ENCODE data around the gene PDIA6.

The PDIA6 gene

GRCh38 chr2:10802657-10803056 lies 9.9 kb downstream of the PDIA6 start:
- Histone ChIP-seq H4K20me1 (ENCODE audit: insufficient read depth, low read length) (peaks cover 3% of the 10 kb centered on the region; the same call in 1 of the 2 replicates), H3K4me3 (ENCODE audit: low read depth, low read length, poor library complexity, severe bottlenecking) (no peak overlapping the region), H3K9me3 (ENCODE audit: low read length) (no peaks in the 10 kb centered on the region), H3K9me2 (ENCODE audit: low read depth, low read length) (no peaks in the 10 kb centered on the region), H3K79me2 (ENCODE audit: insufficient read depth, low read length) (peaks cover 71% of the 10 kb centered on the region), H3F3A (ENCODE audit: insufficient read depth, low read length) (no peaks in the 10 kb centered on the region), H3K9ac (ENCODE audit: low read length) (no peak overlapping the region), H3K4me2 (ENCODE audit: low read length) (no peak overlapping the region), H3K27me3 (ENCODE audit: insufficient read depth, low read length) (no peaks in the 10 kb centered on the region), H3K27ac (ENCODE audit: low read depth, low read length, poor library complexity, severe bottlenecking) (no peak overlapping the region), H3K4me1 (ENCODE audit: insufficient read depth, low read length, severe bottlenecking) (peaks cover 8% of the 10 kb centered on the region), H2AFZ (ENCODE audit: low read length) (no peak overlapping the region), H3K36me3 (ENCODE audit: insufficient read depth, low read length) (peaks cover 69% of the 10 kb centered on the region)
- TF ChIP-seq CTCF (IDR thresholded peaks at IDR 0.05; ENCODE audit: low read length) (no peak), EZH2 (IDR thresholded peaks at IDR 0.05; ENCODE audit: borderline replicate concordance, low read length) (no peak)

GRCh38 chr2:10800163-10800562 lies 12.4 kb downstream of the PDIA6 start:
- Histone ChIP-seq H3F3A (ENCODE audit: insufficient read depth, low read length) (no peaks in the 10 kb centered on the region), H3K9ac (ENCODE audit: low read length) (no peak overlapping the region), H3K27ac (ENCODE audit: low read depth, low read length, poor library complexity, severe bottlenecking) (no peak overlapping the region), H3K4me3 (ENCODE audit: low read depth, low read length, poor library complexity, severe bottlenecking) (no peak overlapping the region), H3K4me2 (ENCODE audit: low read length) (no peak overlapping the region), H4K20me1 (ENCODE audit: insufficient read depth, low read length) (peaks cover 3% of the 10 kb centered on the region; the same call in 1 of the 2 replicates), H3K4me1 (ENCODE audit: insufficient read depth, low read length, severe bottlenecking) (peaks cover 8% of the 10 kb centered on the region), H3K9me3 (ENCODE audit: low read length) (no peaks in the 10 kb centered on the region), H2AFZ (ENCODE audit: low read length) (no peak overlapping the region), H3K36me3 (ENCODE audit: insufficient read depth, low read length) (peaks cover 76% of the 10 kb centered on the region), H3K9me2 (ENCODE audit: low read depth, low read length) (no peaks in the 10 kb centered on the region), H3K79me2 (ENCODE audit: insufficient read depth, low read length) (peaks cover 52% of the 10 kb centered on the region), H3K27me3 (ENCODE audit: insufficient read depth, low read length) (no peaks in the 10 kb centered on the region)
- TF ChIP-seq EZH2 (IDR thresholded peaks at IDR 0.05; ENCODE audit: borderline replicate concordance, low read length) = no peak
- no peak for TF ChIP-seq CTCF (IDR thresholded peaks at IDR 0.05; ENCODE audit: low read length)

- Histone ChIP-seq H3K9me3 (ENCODE audit: low read length) (no peaks in the 10 kb centered on the region), H3K27me3 (ENCODE audit: insufficient read depth, low read length) (no peaks in the 10 kb centered on the region), H3K9ac (ENCODE audit: low read length) (no peak overlapping the region), H3K36me3 (ENCODE audit: insufficient read depth, low read length) (peaks cover 89% of the 10 kb centered on the region), H3K4me3 (ENCODE audit: low read depth, low read length, poor library complexity, severe bottlenecking) (no peak overlapping the region), H3K9me2 (ENCODE audit: low read depth, low read length) (no peaks in the 10 kb centered on the region), H4K20me1 (ENCODE audit: insufficient read depth, low read length) (peaks cover 3% of the 10 kb centered on the region; the same call in 1 of the 2 replicates), H3F3A (ENCODE audit: insufficient read depth, low read length) (no peaks in the 10 kb centered on the region), H3K4me2 (ENCODE audit: low read length) (no peak overlapping the region), H3K4me1 (ENCODE audit: insufficient read depth, low read length, severe bottlenecking) (peaks cover 8% of the 10 kb centered on the region), H3K79me2 (ENCODE audit: insufficient read depth, low read length) (peaks cover 46% of the 10 kb centered on the region), H2AFZ (ENCODE audit: low read length) (no peak overlapping the region), H3K27ac (ENCODE audit: low read depth, low read length, poor library complexity, severe bottlenecking) (no peak overlapping the region)
- TF ChIP-seq CTCF (IDR thresholded peaks at IDR 0.05; ENCODE audit: low read length) (no peak; the same call in 1 of the 2 replicates), EZH2 (IDR thresholded peaks at IDR 0.05; ENCODE audit: borderline replicate concordance, low read length) (no peak)
These were observed 13.8 kb downstream of the PDIA6 start for GRCh38 chr2:10798783-10799182.
